ENCODE data around the gene PRSS21.

PRSS21 gene

DNA sequence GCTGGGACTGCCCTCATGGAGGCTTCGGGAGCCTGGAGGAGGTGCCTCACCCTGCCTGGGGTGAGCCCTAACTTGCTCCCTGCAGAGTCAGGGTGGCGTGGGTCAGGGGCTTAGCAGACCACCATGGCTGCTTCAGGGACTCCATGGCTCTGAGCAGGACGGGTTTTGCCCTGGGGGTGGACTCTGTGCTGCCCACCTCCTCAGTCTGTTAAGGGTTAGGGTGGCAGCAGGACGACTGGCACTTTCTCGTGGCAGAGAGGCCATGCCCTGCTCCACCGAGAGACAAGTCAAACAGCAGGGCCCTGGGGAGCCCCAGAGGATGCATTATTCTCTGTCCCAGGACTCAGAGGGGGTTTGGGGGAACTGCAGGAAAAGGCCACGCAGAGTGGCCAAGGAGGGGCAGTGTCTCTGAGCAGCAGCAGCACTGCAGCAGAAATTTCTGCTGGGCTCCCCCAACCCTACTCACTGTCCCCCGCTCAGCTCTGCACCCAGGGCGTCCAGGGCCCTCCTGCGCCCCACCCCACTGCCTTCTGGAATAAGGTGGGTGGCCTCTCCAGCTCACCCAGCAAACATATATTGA, 42.7 kb downstream of the PRSS21 start:
- no peak for DNase-seq (ENCODE audit: low spot score)
- peaks cover 5% of the 10 kb centered on the region for H3K9me3 Mint-ChIP-seq
- H3K36me3 Mint-ChIP-seq (ENCODE audit: low read depth), result no peaks in the 10 kb centered on the region
- H3K27me3 Mint-ChIP-seq (ENCODE audit: low read depth), result peaks cover 8% of the 10 kb centered on the region
- H3K27ac Mint-ChIP-seq, result no peak overlapping the region
- no peak overlapping the region for H3K4me3 Mint-ChIP-seq
- H3K4me1 Mint-ChIP-seq (ENCODE audit: low read depth), result peaks cover 4% of the 10 kb centered on the region

DNA sequence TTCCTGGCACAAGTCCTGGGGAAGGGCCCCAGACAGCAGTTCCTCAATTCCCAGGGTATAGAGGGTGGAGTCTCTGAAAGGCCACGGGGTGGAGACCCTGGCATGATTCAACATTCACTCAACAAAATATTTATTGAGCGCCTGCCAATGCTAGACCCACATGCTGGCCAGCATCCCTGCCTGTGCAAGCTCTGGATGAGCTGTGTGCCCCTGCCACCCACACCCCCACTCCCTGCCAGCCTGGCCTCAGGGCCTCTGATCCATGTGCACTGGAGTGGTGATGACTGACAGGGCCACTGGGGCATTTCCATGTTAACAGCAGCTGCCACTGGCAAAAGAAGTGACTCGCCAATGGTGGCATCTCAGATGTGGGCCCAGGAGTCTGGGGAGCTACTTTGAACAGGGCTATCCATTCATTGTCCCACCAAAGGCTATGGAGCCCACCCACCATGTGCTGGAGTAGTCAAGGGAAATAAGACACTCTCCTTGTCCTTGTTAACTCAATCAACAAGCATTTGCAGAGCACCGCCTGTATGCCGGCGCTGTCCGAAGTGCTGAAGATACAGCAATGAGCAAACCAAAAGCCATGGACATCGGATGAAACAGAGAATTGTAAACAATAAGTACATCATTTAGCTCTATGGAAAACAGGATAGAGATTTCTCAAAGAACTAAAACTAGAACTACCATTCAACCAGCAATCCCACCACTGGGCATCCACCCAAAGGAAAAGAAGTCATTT, 44.0 kb downstream of the PRSS21 start:
- peaks cover 13% of the 10 kb centered on the region for H3K27me3 Mint-ChIP-seq (ENCODE audit: low read depth)
- H3K4me3 Mint-ChIP-seq, result no peak overlapping the region
- H3K9me3 Mint-ChIP-seq, result peaks cover 5% of the 10 kb centered on the region
- H3K36me3 Mint-ChIP-seq (ENCODE audit: low read depth), result no peaks in the 10 kb centered on the region
- no peak overlapping the region for H3K27ac Mint-ChIP-seq
- DNase-seq (ENCODE audit: low spot score), result no peak
- peaks cover 4% of the 10 kb centered on the region for H3K4me1 Mint-ChIP-seq (ENCODE audit: low read depth)

DNA sequence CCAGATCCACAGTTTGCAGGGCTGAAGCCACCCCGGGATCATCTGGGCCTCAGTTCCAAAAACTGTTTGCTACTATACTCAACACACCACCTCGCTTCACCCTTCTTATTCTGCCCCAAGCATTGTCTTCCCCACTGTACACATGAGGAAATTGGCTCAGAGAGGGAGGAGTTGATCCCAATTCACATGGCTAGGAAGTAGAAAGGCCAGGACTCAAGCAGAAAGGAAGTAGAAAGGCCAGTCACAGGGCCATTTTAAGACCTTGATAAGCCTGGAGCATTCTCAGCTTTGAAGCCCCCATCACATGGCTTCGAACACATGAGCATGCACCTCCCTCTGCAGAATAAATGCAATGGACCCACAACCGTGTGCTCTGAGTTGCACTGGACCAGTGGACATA, 48.6 kb downstream of the PRSS21 start:
- Mint-ChIP-seq H3K27ac (no peak overlapping the region), H3K4me1 (ENCODE audit: low read depth) (peaks cover 10% of the 10 kb centered on the region), H3K36me3 (ENCODE audit: low read depth) (no peaks in the 10 kb centered on the region), H3K9me3 (peaks cover 5% of the 10 kb centered on the region), H3K27me3 (ENCODE audit: low read depth) (peaks cover 11% of the 10 kb centered on the region), H3K4me3 (no peak overlapping the region)
- DNase-seq (ENCODE audit: low spot score), result no peak

DNA sequence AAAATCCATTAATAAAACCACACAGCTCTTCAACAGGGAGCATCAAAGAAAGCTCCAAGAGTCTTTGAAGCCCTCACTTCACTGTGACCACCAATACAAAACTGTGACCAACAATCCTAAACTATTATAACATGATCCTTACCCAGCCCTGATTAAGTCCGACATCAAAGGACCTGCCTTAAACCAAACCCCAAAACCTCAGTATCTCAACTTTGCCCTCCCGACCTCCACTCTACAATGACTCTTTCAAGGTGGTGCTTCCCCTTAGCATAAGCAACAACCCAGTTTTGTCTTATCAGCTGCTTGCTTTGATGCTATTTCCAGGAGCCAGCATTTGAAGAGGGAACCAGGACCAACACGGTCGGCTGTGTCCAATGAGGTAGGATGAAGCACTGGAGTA, 49.4 kb downstream of the PRSS21 start:
- H3K27ac Mint-ChIP-seq, result no peak overlapping the region
- H3K4me3 Mint-ChIP-seq, result peak overlapping the region; percentile 47
- H3K4me1 Mint-ChIP-seq (ENCODE audit: low read depth), result peaks cover 10% of the 10 kb centered on the region
- H3K27me3 Mint-ChIP-seq (ENCODE audit: low read depth), result peaks cover 11% of the 10 kb centered on the region
- no peak for DNase-seq (ENCODE audit: low spot score)
- H3K9me3 Mint-ChIP-seq, result peaks cover 1% of the 10 kb centered on the region
- H3K36me3 Mint-ChIP-seq (ENCODE audit: low read depth), result no peaks in the 10 kb centered on the region

DNA sequence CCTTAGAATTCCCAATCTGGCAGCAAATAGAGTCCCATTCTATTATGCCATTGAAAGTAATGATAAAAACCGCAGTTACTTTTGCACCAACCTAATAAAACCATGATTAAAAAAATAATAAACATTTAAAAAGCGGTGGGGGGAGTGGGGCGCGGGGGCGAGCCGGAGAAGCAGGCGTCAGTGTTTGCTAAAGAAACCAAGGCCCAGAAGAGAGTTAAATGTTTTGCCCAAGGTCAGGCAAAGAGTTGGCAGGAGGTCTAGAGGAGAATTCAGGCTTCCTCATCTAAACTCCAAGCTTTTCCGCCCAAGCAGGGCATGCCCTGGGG, 50.6 kb downstream of the PRSS21 start:
- Mint-ChIP-seq H3K4me3 (peak overlapping the region; percentile 89), H3K27ac (peak overlapping the region; percentile 84), H3K9me3 (no peaks in the 10 kb centered on the region), H3K4me1 (ENCODE audit: low read depth) (peaks cover 10% of the 10 kb centered on the region), H3K27me3 (ENCODE audit: low read depth) (peaks cover 11% of the 10 kb centered on the region), H3K36me3 (ENCODE audit: low read depth) (no peaks in the 10 kb centered on the region)
- DNase-seq (ENCODE audit: low spot score), result no peak

DNA sequence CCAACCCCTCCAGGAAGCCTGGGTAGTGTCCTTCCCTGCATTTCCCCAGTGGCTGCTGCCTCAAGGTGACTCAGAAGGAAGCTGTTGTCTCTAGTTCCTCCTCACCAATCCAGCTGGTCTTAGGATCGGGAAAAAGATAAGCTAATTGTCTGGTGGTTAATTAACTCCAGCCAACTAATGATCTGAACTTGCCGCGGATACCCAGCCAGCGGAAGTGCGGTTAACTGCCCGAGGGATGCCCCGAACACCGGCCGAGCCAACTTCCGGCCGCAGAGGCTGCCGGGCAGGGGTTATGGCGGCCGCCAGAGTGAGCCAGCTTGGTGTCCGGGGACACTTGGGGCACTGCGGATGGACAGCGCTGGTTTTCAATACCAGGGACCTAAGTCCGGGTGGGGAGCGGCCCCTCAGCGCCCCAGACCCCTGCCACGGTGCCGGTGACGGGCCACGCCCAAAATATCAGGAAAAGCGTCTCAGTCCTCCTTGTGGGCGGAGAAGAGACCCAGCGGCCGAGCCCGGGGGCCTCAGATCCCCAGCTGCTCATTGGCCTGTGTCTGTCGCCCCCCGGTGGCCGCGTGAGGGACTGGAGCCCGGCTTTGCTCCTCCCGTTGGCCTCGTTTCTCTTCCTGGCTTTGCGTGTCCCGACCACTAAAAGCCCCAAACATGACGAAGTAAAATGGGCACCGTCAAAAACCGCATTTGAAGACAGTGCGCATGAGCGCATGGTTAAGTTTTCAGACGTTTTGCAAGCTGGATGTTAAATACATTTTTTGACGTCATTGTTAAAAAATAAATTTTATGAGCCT, 51.2 kb downstream of the PRSS21 start:
- Mint-ChIP-seq H3K27me3 (ENCODE audit: low read depth) (peaks cover 11% of the 10 kb centered on the region), H3K4me1 (ENCODE audit: low read depth) (peaks cover 10% of the 10 kb centered on the region), H3K36me3 (ENCODE audit: low read depth) (no peaks in the 10 kb centered on the region), H3K9me3 (no peaks in the 10 kb centered on the region), H3K27ac (peak overlapping the region; percentile 84), H3K4me3 (peak overlapping the region; percentile 89)
- peak; percentile 95 for DNase-seq (ENCODE audit: low spot score)
